HEK293 (cell line): Measurements from ENCODE around the gene IL2RG.

Experiments used
- PRDM1 ChIP-seq: fragments of 450-650 bp; formaldehyde crosslinking; IDR thresholded peaks from 2 replicates; pipeline ENCODE4; 2016; ENCODE audit warnings: missing biosample characterization, missing genetic modification characterization
- SALL2 ChIP-seq: fragments of 450-650 bp; formaldehyde crosslinking; IDR thresholded peaks from 2 replicates; pipeline ENCODE4 v1.5.0; 2017; ENCODE audit warnings: missing biosample characterization, mild to moderate bottlenecking, missing genetic modification characterization, borderline replicate concordance
- SETDB1 ChIP-seq: IDR thresholded peaks from one replicate; pipeline ENCODE4 v1.6.1; 2017; ENCODE audit warnings: mild to moderate bottlenecking, low read length, moderate library complexity, mixed read lengths; ENCODE audit not compliant: insufficient read length
- YY1 ChIP-seq: fragments of 450-650 bp; formaldehyde crosslinking; IDR thresholded peaks from 2 replicates; pipeline ENCODE4 v1.5.1; 2018; ENCODE audit warnings: missing biosample characterization, missing genetic modification characterization
- ZIC2 ChIP-seq: fragments of 450-650 bp; formaldehyde crosslinking; IDR thresholded peaks from 2 replicates; pipeline ENCODE4 v1.5.1; 2016; ENCODE audit warnings: missing biosample characterization, missing genetic modification characterization
- ZNF121 ChIP-seq: fragments of 450-650 bp; formaldehyde crosslinking; IDR thresholded peaks from 2 replicates; pipeline ENCODE4 v1.5.1; 2016; ENCODE audit warnings: missing biosample characterization, missing genetic modification characterization
- ZNF48 ChIP-seq: fragments of 450-650 bp; formaldehyde crosslinking; IDR thresholded peaks from 2 replicates; pipeline ENCODE4 v1.5.1; 2016; ENCODE audit warnings: missing biosample characterization, missing genetic modification characterization
- ZNF560 ChIP-seq: fragments of 450-650 bp; formaldehyde crosslinking; IDR thresholded peaks from 2 replicates; pipeline ENCODE4 v1.5.1; 2017; ENCODE audit warnings: missing biosample characterization, missing genetic modification characterization, borderline replicate concordance
- ZNF626 ChIP-seq: fragments of 450-650 bp; sonication (Bioruptor Pico); formaldehyde crosslinking; IDR thresholded peaks from 2 replicates; pipeline ENCODE4 v1.5.1; 2018; ENCODE audit warnings: missing biosample characterization, missing genetic modification characterization, inconsistent platforms
- ZNF660 ChIP-seq: fragments of 450-650 bp; IDR thresholded peaks from 2 replicates; pipeline ENCODE4 v1.5.1; 2018; ENCODE audit warnings: missing biosample characterization, mild to moderate bottlenecking, missing genetic modification characterization
- ZSCAN16 ChIP-seq: fragments of 450-650 bp; formaldehyde crosslinking; IDR thresholded peaks from 2 replicates; pipeline ENCODE4 v1.5.1; 2016; ENCODE audit warnings: missing biosample characterization, missing genetic modification characterization
- TF ChIP-seq, protein P1 (sequence below): fragments of 450-650 bp; formaldehyde crosslinking; IDR thresholded peaks from 2 replicates; pipeline ENCODE4 v1.5.1; 2016; ENCODE audit warnings: missing biosample characterization, missing genetic modification characterization

DNA sequence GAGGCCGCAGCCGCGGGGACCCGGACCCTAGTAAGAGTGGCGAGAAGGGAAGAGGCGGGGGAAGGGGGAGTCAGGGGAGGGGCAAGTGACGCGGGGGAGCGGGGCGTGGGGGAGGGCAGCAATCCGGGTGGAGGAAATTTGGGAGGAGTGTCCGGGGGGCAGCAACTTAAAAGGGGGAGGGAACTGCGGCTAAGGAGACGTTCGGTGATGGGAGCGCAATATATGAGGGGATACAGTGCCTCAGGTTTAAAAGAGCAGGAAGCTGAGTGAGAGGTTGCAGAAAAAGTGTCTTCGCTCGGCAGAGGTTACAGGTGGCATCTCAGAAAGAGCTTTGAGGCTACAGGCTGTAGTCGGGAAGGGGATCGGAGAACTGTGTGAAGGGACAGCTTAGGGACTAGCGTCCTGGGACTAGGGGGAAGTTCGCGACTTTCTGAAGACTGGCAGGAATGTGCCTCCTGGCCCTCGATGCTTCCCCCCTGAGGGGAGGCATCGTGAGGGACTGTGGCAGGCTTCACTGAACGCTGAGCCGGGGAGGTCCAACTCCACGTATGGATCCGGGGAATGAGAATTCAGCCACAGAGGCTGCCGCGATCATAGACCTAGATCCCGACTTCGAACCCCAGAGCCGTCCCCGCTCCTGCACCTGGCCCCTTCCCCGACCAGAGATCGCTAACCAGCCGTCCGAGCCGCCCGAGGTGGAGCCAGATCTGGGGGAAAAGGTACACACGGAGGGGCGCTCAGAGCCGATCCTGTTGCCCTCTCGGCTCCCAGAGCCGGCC, 15.2 kb downstream of the IL2RG start:
- TF ChIP-seq ZNF560 (tag by site-specific recombination) (no peak), ZSCAN16 (tag by site-specific recombination) (no peak), SETDB1 (no peak), ZIC2 (tag by site-specific recombination) (no peak), ZNF48 (tag by site-specific recombination) (no peak), ZNF626 (tag by site-specific recombination) (no peak), ZNF121 (tag by site-specific recombination) (no peak), ZNF660 (no peak), YY1 (no peak), PRDM1 (tag by site-specific recombination) (no peak), SALL2 (tag by site-specific recombination) (no peak)
- TF ChIP-seq, protein P1, sequence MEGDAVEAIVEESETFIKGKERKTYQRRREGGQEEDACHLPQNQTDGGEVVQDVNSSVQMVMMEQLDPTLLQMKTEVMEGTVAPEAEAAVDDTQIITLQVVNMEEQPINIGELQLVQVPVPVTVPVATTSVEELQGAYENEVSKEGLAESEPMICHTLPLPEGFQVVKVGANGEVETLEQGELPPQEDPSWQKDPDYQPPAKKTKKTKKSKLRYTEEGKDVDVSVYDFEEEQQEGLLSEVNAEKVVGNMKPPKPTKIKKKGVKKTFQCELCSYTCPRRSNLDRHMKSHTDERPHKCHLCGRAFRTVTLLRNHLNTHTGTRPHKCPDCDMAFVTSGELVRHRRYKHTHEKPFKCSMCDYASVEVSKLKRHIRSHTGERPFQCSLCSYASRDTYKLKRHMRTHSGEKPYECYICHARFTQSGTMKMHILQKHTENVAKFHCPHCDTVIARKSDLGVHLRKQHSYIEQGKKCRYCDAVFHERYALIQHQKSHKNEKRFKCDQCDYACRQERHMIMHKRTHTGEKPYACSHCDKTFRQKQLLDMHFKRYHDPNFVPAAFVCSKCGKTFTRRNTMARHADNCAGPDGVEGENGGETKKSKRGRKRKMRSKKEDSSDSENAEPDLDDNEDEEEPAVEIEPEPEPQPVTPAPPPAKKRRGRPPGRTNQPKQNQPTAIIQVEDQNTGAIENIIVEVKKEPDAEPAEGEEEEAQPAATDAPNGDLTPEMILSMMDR (tag by site-specific recombination) = no peak; the same call in 1 of the 2 replicates
